LNCAP (cell line): ENCODE measurements around the gene RAB40B.

Experiments
- CTCF ChIP-seq: fragments of 450-650 bp; IDR thresholded peaks from 2 replicates; pipeline ENCODE4 v1.5.1; 2017; ENCODE audit warnings: mild to moderate bottlenecking

RAB40B gene

GRCh38 chr17:82720204-82720603, 21.7 kb upstream of the RAB40B start:
- no peak for TF ChIP-seq CTCF

GRCh38 chr17:82718986-82719685, 20.6 kb upstream of the RAB40B start:
- TF ChIP-seq CTCF = no peak

GRCh38 chr17:82716203-82717010, 17.9 kb upstream of the RAB40B start, which contains the start of gene FN3KRP:
TSS of gene FN3KRP (plus strand) at chr17:82716706. CDS start at chr17:82716756, 50 bp downstream.
- no peak for TF ChIP-seq CTCF

- TF ChIP-seq CTCF = no peak
These were observed 14.7 kb upstream of the RAB40B start for GRCh38 chr17:82713071-82713723.

- no peak for TF ChIP-seq CTCF
These were observed 12.2 kb upstream of the RAB40B start for GRCh38 chr17:82710499-82711232.

- no peak for TF ChIP-seq CTCF
These were observed 11.4 kb upstream of the RAB40B start for GRCh38 chr17:82709676-82710498.
